MCF 10A (cell line): ENCODE results near the gene ENG. TPM values are rescaled to one million over a fixed set of nuclear protein-coding genes. Genes with fewer than 3 reads are reported as not detected.

Experiments used
- BruUV-seq: library from RNA; stranded (reverse); fragments of 400-500 nt; replicated peaks from 2 replicates; lab custom pipeline; 2021; lab: Mats Ljungman, UMichigan
- CTCF ChIA-PET: fragments of 300-600 bp; sonication (Branson Sonifier 250); formaldehyde crosslinking; extraction: SDS; loops from one replicate; lab custom pipeline; 2021; ENCODE audit warnings: antibody characterized with exemption, inconsistent platforms; lab: Yijun Ruan, JAX
- POLR2A ChIA-PET: fragments of 300-600, 350-650 bp; sonication (Branson Sonifier 250); formaldehyde crosslinking; extraction: SDS; loops from one replicate; lab custom pipeline; 2020; ENCODE audit warnings: antibody characterized with exemption, inconsistent platforms; lab: Yijun Ruan, JAX
- DNase-seq: peaks from one replicate; pipeline ENCODE4 v3.0.0-alpha.2; 2018; ENCODE audit not compliant: unreplicated experiment
- H3K27ac Mint-ChIP-seq: one replicate; pipeline ENCODE4 v1.8.0; 2022; ENCODE audit warnings: mild to moderate bottlenecking, low read depth, mixed read lengths; ENCODE audit not compliant: unreplicated experiment
- H3K27me3 Mint-ChIP-seq: one replicate; pipeline ENCODE4 v1.8.0; 2022; ENCODE audit warnings: mixed read lengths; ENCODE audit not compliant: insufficient read depth, unreplicated experiment
- H3K36me3 Mint-ChIP-seq: one replicate; pipeline ENCODE4 v1.8.0; 2022; ENCODE audit warnings: mild to moderate bottlenecking, moderate library complexity, mixed read lengths; ENCODE audit not compliant: insufficient read depth, unreplicated experiment
- H3K4me1 Mint-ChIP-seq: one replicate; pipeline ENCODE4 v1.8.0; 2022; ENCODE audit warnings: mixed read lengths; ENCODE audit not compliant: insufficient read depth, unreplicated experiment
- H3K4me3 Mint-ChIP-seq: one replicate; pipeline ENCODE4 v1.8.0; 2022; ENCODE audit warnings: mild to moderate bottlenecking, moderate library complexity, mixed read lengths; ENCODE audit not compliant: unreplicated experiment
- H3K9me3 Mint-ChIP-seq: one replicate; pipeline ENCODE4 v1.8.0; 2022; ENCODE audit warnings: mixed read lengths; ENCODE audit not compliant: unreplicated experiment
- CTCF ChIP-seq: fragments of 200-600 bp; IDR thresholded peaks from one replicate; pipeline ENCODE4 v1.8.0; 2022; ENCODE audit warnings: antibody characterized with exemption, mild to moderate bottlenecking; ENCODE audit not compliant: unreplicated experiment
- intact Hi-C: fragments of 100-400 bp; cut with micrococcal nuclease; formaldehyde crosslinking; loops from 2 replicates; pipeline ENCODE4 v1.14.1; 2022
- total RNA-seq: library from RNA; stranded (reverse); gene quantifications from 2 replicates; pipeline ENCODE4 v1.2.3, GENCODE V29; 2022

Gene ENG
- total RNA-seq, 1 experiment from 2014 or later: 22.1 TPM

GRCh38 chr9:127773981-127774380, 80.5 kb downstream of the ENG start:
- no TSS peak for BruUV-seq
- Mint-ChIP-seq H3K4me3 (no peak overlapping the region), H3K36me3 (no peaks in the 10 kb centered on the region), H3K9me3 (no peaks in the 10 kb centered on the region), H3K27ac (no peak overlapping the region), H3K4me1 (no peaks in the 10 kb centered on the region), H3K27me3 (no peaks in the 10 kb centered on the region)
- ChIA-PET CTCF (no interaction called here), POLR2A (interaction anchor here (1.2 kb wide), 2 partner anchors 13 to 204 kb away, joined by 3 read pairs; no protein-coding TSS in a partner anchor)
- intact Hi-C loops: no loop called here
- DNase-seq: no peak
- TF ChIP-seq CTCF: no peak

GRCh38 chr9:127773272-127773671, 81.2 kb downstream of the ENG start:
- BruUV-seq: no TSS peak
- TF ChIP-seq CTCF: no peak
- ChIA-PET POLR2A (interaction anchor here (1.2 to 2.9 kb wide), 3 partner anchors 12 to 30 kb away, joined by 3 to 28 read pairs (median 6); partner anchors contain the start of gene CDK9), CTCF (interaction anchor here (0.7 to 1.3 kb wide), 4 partner anchors 38 to 146 kb away, joined by 3 to 4 read pairs (median 3); partner anchors contain the start of gene TOR2A)
- H3K9me3 Mint-ChIP-seq: no peaks in the 10 kb centered on the region
- no peaks in the 10 kb centered on the region for H3K27me3 Mint-ChIP-seq
- intact Hi-C loops: no loop called here
- no peaks in the 10 kb centered on the region for H3K4me1 Mint-ChIP-seq
- H3K36me3 Mint-ChIP-seq: no peaks in the 10 kb centered on the region
- DNase-seq: no peak
- H3K4me3 Mint-ChIP-seq: no peak overlapping the region
- H3K27ac Mint-ChIP-seq: no peak overlapping the region

GRCh38 chr9:127772603-127773002, 81.9 kb downstream of the ENG start:
- intact Hi-C loops: no loop called here
- no peak for TF ChIP-seq CTCF
- ChIA-PET POLR2A (interaction anchor here (1.2 to 4.9 kb wide), 6 partner anchors 12 to 157 kb away, joined by 3 to 50 read pairs (median 10); partner anchors contain the start of genes CDK9 and TOR2A), CTCF (interaction anchor here (0.7 to 1.3 kb wide), 4 partner anchors 38 to 147 kb away, joined by 3 to 4 read pairs (median 3); partner anchors contain the start of gene TOR2A)
- Mint-ChIP-seq H3K4me1 (no peaks in the 10 kb centered on the region), H3K9me3 (no peaks in the 10 kb centered on the region), H3K27me3 (no peaks in the 10 kb centered on the region), H3K36me3 (no peaks in the 10 kb centered on the region), H3K27ac (no peak overlapping the region), H3K4me3 (no peak overlapping the region)
- no peak for DNase-seq
- BruUV-seq: no TSS peak

- no peak for DNase-seq
- H3K4me3 Mint-ChIP-seq: peak overlapping the region; percentile 83
- H3K9me3 Mint-ChIP-seq: no peaks in the 10 kb centered on the region
- no peaks in the 10 kb centered on the region for H3K36me3 Mint-ChIP-seq
- POLR2A ChIA-PET: interaction anchor here (0.6 to 4.9 kb wide), 15 partner anchors 11 to 1711 kb away, joined by 3 to 50 read pairs (median 6); partner anchors contain the start of genes CDK9, FPGS, TOR2A and ZNF79
- CTCF ChIA-PET: interaction anchor here (0.6 to 1.7 kb wide), 7 partner anchors 12 to 115 kb away, joined by 3 to 10 read pairs (median 3); partner anchors contain the start of gene TOR2A
- H3K27ac Mint-ChIP-seq: peak overlapping the region; percentile 43
- BruUV-seq: no TSS peak
- no peak for TF ChIP-seq CTCF
- no peaks in the 10 kb centered on the region for H3K4me1 Mint-ChIP-seq
- H3K27me3 Mint-ChIP-seq: no peaks in the 10 kb centered on the region
- intact Hi-C loops: no loop called here
Measured at GRCh38 chr9:127771570-127772189, 82.8 kb downstream of the ENG start.
